Measurements from ENCODE around the gene C4orf50.
A peak's percentile ranks its signal among the peaks of the same experiment; 100 is the strongest.

C4orf50 gene

GRCh38 chr4:5897674-5898073 lies 120.6 kb downstream of the C4orf50 start:
- TF ChIP-seq CTCF (IDR thresholded peaks at IDR 0.05; ENCODE audit: extremely low read depth, insufficient read depth, missing control alignments), result no peak
- in situ Hi-C loops (cut with MboI; ENCODE audit: low pct_unique_long_range_greater_than_20kb, low sequenced_read_pairs, unreplicated experiment), result no loop called here
- DNase-seq (ENCODE audit: low spot score), result no peak

GRCh38 chr4:5895287-5895686 lies 122.9 kb downstream of the C4orf50 start:
- in situ Hi-C loops (cut with MboI; ENCODE audit: low pct_unique_long_range_greater_than_20kb, low sequenced_read_pairs, unreplicated experiment), result no loop called here
- TF ChIP-seq CTCF (IDR thresholded peaks at IDR 0.05; ENCODE audit: extremely low read depth, insufficient read depth, missing control alignments), result no peak
- DNase-seq (ENCODE audit: low spot score), result no peak

- in situ Hi-C loops (cut with MboI; ENCODE audit: low pct_unique_long_range_greater_than_20kb, low sequenced_read_pairs, unreplicated experiment), result no loop called here
- DNase-seq (ENCODE audit: low spot score), result no peak
Observed at GRCh38 chr4:5894266-5894665, 124.0 kb downstream of the C4orf50 start.

GRCh38 chr4:5893591-5893990 lies 124.6 kb downstream of the C4orf50 start:
- TF ChIP-seq CTCF (IDR thresholded peaks at IDR 0.05; ENCODE audit: extremely low read depth, insufficient read depth, missing control alignments), result no peak
- no peak for DNase-seq (ENCODE audit: low spot score)
- in situ Hi-C loops (cut with MboI; ENCODE audit: low pct_unique_long_range_greater_than_20kb, low sequenced_read_pairs, unreplicated experiment), result no loop called here

More at GRCh38 chr4:5894266-5894665, 124.0 kb downstream of the C4orf50 start:
- no peak for TF ChIP-seq CTCF (IDR thresholded peaks at IDR 0.05; ENCODE audit: extremely low read depth, insufficient read depth, missing control alignments)

GRCh38 chr4:5893004-5893580 lies 125.1 kb downstream of the C4orf50 start, which contains the start of gene CRMP1:
Gene CRMP1 (minus strand): TSS chr4:5893086. CDS start chr4:5892969, 117 bp downstream.
- in situ Hi-C loops (cut with MboI; ENCODE audit: low pct_unique_long_range_greater_than_20kb, low sequenced_read_pairs, unreplicated experiment), result no loop called here
- TF ChIP-seq CTCF (IDR thresholded peaks at IDR 0.05; ENCODE audit: extremely low read depth, insufficient read depth, missing control alignments), result no peak
- DNase-seq (ENCODE audit: low spot score), result no peak

GRCh38 chr4:5892323-5893003 lies 125.8 kb downstream of the C4orf50 start:
- peak; percentile 24 for DNase-seq (ENCODE audit: low spot score)
- in situ Hi-C loops (cut with MboI; ENCODE audit: low pct_unique_long_range_greater_than_20kb, low sequenced_read_pairs, unreplicated experiment), result no loop called here
- no peak for TF ChIP-seq CTCF (IDR thresholded peaks at IDR 0.05; ENCODE audit: extremely low read depth, insufficient read depth, missing control alignments)
